IMR-90 (cell line): ENCODE results near the gene CNIH2. TPM values are rescaled to one million over a fixed set of nuclear protein-coding genes. Genes with fewer than 3 reads are reported as not detected.

ENCODE experiments used
- ATAC-seq: fragments of 200-7000 bp; cut with Tn5 transposase; 2 replicates; pipeline ENCODE4 v1.9.1; 2020; ENCODE audit warnings: low read depth, mild to moderate bottlenecking, moderate library complexity
- BruUV-seq: library from RNA; stranded (reverse); fragments of 400-500 nt; replicated peaks from 2 replicates; lab custom pipeline; 2021; lab: Mats Ljungman, UMichigan
- CTCF ChIA-PET: fragments of 300-600 bp; formaldehyde crosslinking; extraction: SDS; loops from one replicate; lab custom pipeline; 2021; ENCODE audit warnings: antibody characterized with exemption; lab: Yijun Ruan, JAX
- POLR2A ChIA-PET: fragments of 300-600 bp; sonication (Branson Sonifier 250); formaldehyde crosslinking; loops from one replicate; lab custom pipeline; 2022; ENCODE audit warnings: antibody characterized with exemption; ENCODE audit not compliant: unreplicated experiment; lab: Charles Lee
- DNase-seq: peaks from one replicate; pipeline ENCODE4 v3.0.0; 2013
- H2AFZ ChIP-seq: replicated peaks from 2 replicates; pipeline ENCODE3; 2013; ENCODE audit warnings: low read length, mild to moderate bottlenecking; ENCODE audit not compliant: poor library complexity
- H2AK5ac ChIP-seq: 2 replicates; pipeline ENCODE4 v1.6.1; 2013; ENCODE audit warnings: low read depth, low read length, inconsistent platforms
- H2AK9ac ChIP-seq: replicated peaks from 2 replicates; pipeline ENCODE3; 2013; ENCODE audit warnings: mild to moderate bottlenecking, low read depth, low read length, moderate library complexity; ENCODE audit not compliant: poor library complexity
- H2BK120ac ChIP-seq: 2 replicates; pipeline ENCODE4 v1.6.1; 2013; ENCODE audit warnings: low read depth, low read length, inconsistent platforms
- H2BK15ac ChIP-seq: 3 replicates; pipeline ENCODE4 v1.6.1; 2013; ENCODE audit warnings: low read depth, low read length, inconsistent platforms
- H2BK20ac ChIP-seq: 2 replicates; pipeline ENCODE4 v1.6.1; 2013; ENCODE audit warnings: low read depth, mild to moderate bottlenecking, inconsistent platforms, low read length, moderate library complexity
- H2BK5ac ChIP-seq: 2 replicates; pipeline ENCODE4 v1.6.1; 2013; ENCODE audit warnings: mild to moderate bottlenecking, low read depth, low read length, inconsistent platforms; ENCODE audit not compliant: poor library complexity, severe bottlenecking
- H3K14ac ChIP-seq: replicated peaks from 2 replicates; pipeline ENCODE4 v1.6.1; 2013; ENCODE audit warnings: low read depth, low read length, inconsistent platforms
- H3K18ac ChIP-seq: 2 replicates; pipeline ENCODE4 v1.6.1; 2013; ENCODE audit warnings: low read depth, low read length, control low read depth
- H3K23ac ChIP-seq: 2 replicates; pipeline ENCODE4 v1.6.1; 2013; ENCODE audit warnings: low read depth, low read length, inconsistent platforms
- H3K27ac ChIP-seq: 2 replicates; pipeline ENCODE4 v1.5.1; 2013; ENCODE audit warnings: mild to moderate bottlenecking, control low read depth, low read length; ENCODE audit not compliant: insufficient read depth
- H3K27me3 ChIP-seq: 2 replicates; pipeline ENCODE4 v1.6.1; 2013; ENCODE audit warnings: low read length; ENCODE audit not compliant: control insufficient read depth, insufficient read depth
- H3K36me3 ChIP-seq: 2 replicates; pipeline ENCODE4 v1.6.1; 2013; ENCODE audit warnings: low read length, mixed read lengths; ENCODE audit not compliant: control insufficient read depth, insufficient read depth
- H3K4ac ChIP-seq: 2 replicates; pipeline ENCODE4 v1.6.1; 2013; ENCODE audit warnings: low read depth, low read length, inconsistent platforms
- H3K4me1 ChIP-seq: 2 replicates; pipeline ENCODE4 v1.6.1; 2013; ENCODE audit warnings: low read length, mixed read lengths; ENCODE audit not compliant: control insufficient read depth, insufficient read depth
- H3K4me2 ChIP-seq: 2 replicates; pipeline ENCODE4 v1.6.1; 2013; ENCODE audit warnings: low read depth, mild to moderate bottlenecking, control low read depth, low read length, moderate library complexity
- H3K4me3 ChIP-seq: 2 replicates; pipeline ENCODE4 v1.5.1; 2013; ENCODE audit warnings: low read depth, mild to moderate bottlenecking, control low read depth, low read length, moderate library complexity; ENCODE audit not compliant: insufficient read depth
- H3K56ac ChIP-seq: 2 replicates; pipeline ENCODE4 v1.6.1; 2013; ENCODE audit warnings: low read length, inconsistent platforms; ENCODE audit not compliant: insufficient read depth; ENCODE audit errors: extremely low read depth
- H3K79me1 ChIP-seq, 2 experiments: 2 replicates each; pipeline ENCODE4 v1.6.1; 2013; ENCODE audit warnings: low read length in 2 of 2, inconsistent platforms in 1 of 2, low read depth in 1 of 2
- H3K9ac ChIP-seq: 2 replicates; pipeline ENCODE4 v1.6.1; 2013; ENCODE audit warnings: low read depth, low read length, control low read depth
- H3K9me1 ChIP-seq: 2 replicates; pipeline ENCODE4 v1.6.1; 2013; ENCODE audit warnings: low read length, inconsistent platforms; ENCODE audit not compliant: insufficient read depth
- H3K9me3 ChIP-seq: 2 replicates; pipeline ENCODE4 v1.6.1; 2013; ENCODE audit warnings: low read length; ENCODE audit not compliant: control insufficient read depth, insufficient read depth
- H4K20me1 ChIP-seq: 2 replicates; pipeline ENCODE4 v1.6.1; 2013; ENCODE audit warnings: low read length, inconsistent platforms; ENCODE audit not compliant: insufficient read depth
- H4K5ac ChIP-seq: 2 replicates; pipeline ENCODE4 v1.6.1; 2013; ENCODE audit warnings: mild to moderate bottlenecking, low read depth, low read length, control low read depth
- H4K8ac ChIP-seq, 2 experiments: 2 replicates each; pipeline ENCODE4 v1.6.1; 2013; ENCODE audit warnings: low read depth in 2 of 2, low read length in 2 of 2, control low read depth in 1 of 2, inconsistent platforms in 1 of 2
- H4K91ac ChIP-seq: 2 replicates; pipeline ENCODE4 v1.6.1; 2013; ENCODE audit warnings: low read depth, low read length, inconsistent platforms; ENCODE audit not compliant: insufficient read depth
- BHLHE40 ChIP-seq: fragments of 150-350 bp; IDR thresholded peaks from 2 replicates; pipeline ENCODE4 v1.6.1; 2016; ENCODE audit warnings: mild to moderate bottlenecking, low read depth, low read length
- FOS ChIP-seq: fragments of 150-350 bp; IDR thresholded peaks from 2 replicates; pipeline ENCODE4 v1.6.1; 2016; ENCODE audit warnings: low read depth, low read length
- MAFK ChIP-seq: IDR thresholded peaks from 2 replicates; pipeline ENCODE4 v1.6.1; 2012; ENCODE audit warnings: low read depth, low read length, improper control_type of control experiment
- MAZ ChIP-seq: IDR thresholded peaks from 2 replicates; pipeline ENCODE4 v1.6.1; 2012; ENCODE audit warnings: low read depth, mild to moderate bottlenecking, low read length, improper control_type of control experiment, moderate library complexity, borderline replicate concordance
- POLR2A ChIP-seq: IDR thresholded peaks from 2 replicates; pipeline ENCODE4 v1.6.1; 2012; ENCODE audit warnings: mild to moderate bottlenecking, low read depth, low read length
- RAD21 ChIP-seq: IDR thresholded peaks from 2 replicates; pipeline ENCODE4 v1.6.1; 2012; ENCODE audit warnings: low read length, improper control_type of control experiment
- SMC3 ChIP-seq: fragments of 150-350 bp; IDR thresholded peaks from 2 replicates; pipeline ENCODE4 v1.6.1; 2016; ENCODE audit warnings: low read depth, mild to moderate bottlenecking, antibody characterized with exemption, low read length, moderate library complexity
- WGBS, 2 experiments: methylation state at CpG; one replicate each; pipeline versions ENCODE4 v1.1.5 to v1.1.7; 2013; ENCODE audit warnings: missing lambda C conversion rate in 2 of 2; ENCODE audit not compliant: insufficient read length in 1 of 2; ENCODE audit errors: extremely low coverage in 2 of 2; 5-methylcytosine and 5-hydroxymethylcytosine counted together
- dilution Hi-C: fragments of 300-500 bp; cut with HindIII; formaldehyde crosslinking; loops from one replicate; pipeline ENCODE4 v1.14.3; 2018; ENCODE audit warnings: low sequenced_read_pairs; ENCODE audit not compliant: unreplicated experiment
- in situ Hi-C: fragments of 300-500 bp; cut with MboI; formaldehyde crosslinking; loops from 3 replicates; pipeline ENCODE4 v1.14.3; 2019; ENCODE audit warnings: low sequenced_read_pairs, inconsistent platforms, mixed read lengths
- intact Hi-C: fragments of 100-400 bp; cut with micrococcal nuclease; formaldehyde crosslinking; loops from 2 replicates; pipeline ENCODE4 v1.10.0; 2022
- polyA plus RNA-seq, 3 experiments: library from polyadenylated mRNA; depleted of rRNA; stranded (reverse); fragments of >200 nt; gene quantifications; 2 replicates each; pipeline ENCODE4 v1.2.3, GENCODE V29; 2012; ENCODE audit warnings: low replicate concordance in 1 of 3
- total RNA-seq: library from RNA; depleted of rRNA; stranded (reverse); fragments of >200 nt; gene quantifications from 2 replicates; pipeline ENCODE4 v1.2.3, GENCODE V29; 2012
- TF ChIP-seq, protein P1 (sequence below): fragments of 150-350 bp; IDR thresholded peaks from 2 replicates; pipeline ENCODE4 v1.6.1; 2016; ENCODE audit warnings: low read depth, mild to moderate bottlenecking, low read length, moderate library complexity, borderline replicate concordance
- TF ChIP-seq, protein P2 (sequence below): fragments of 150-350 bp; IDR thresholded peaks from 2 replicates; pipeline ENCODE4 v1.6.1; 2017; ENCODE audit warnings: mild to moderate bottlenecking, antibody characterized with exemption, low read length, low read depth

Gene CNIH2
- total and polyA plus RNA-seq, 2 of the 4 experiments (the other 2 are of a cell fraction): 0.54 to 3.4 TPM

DNA sequence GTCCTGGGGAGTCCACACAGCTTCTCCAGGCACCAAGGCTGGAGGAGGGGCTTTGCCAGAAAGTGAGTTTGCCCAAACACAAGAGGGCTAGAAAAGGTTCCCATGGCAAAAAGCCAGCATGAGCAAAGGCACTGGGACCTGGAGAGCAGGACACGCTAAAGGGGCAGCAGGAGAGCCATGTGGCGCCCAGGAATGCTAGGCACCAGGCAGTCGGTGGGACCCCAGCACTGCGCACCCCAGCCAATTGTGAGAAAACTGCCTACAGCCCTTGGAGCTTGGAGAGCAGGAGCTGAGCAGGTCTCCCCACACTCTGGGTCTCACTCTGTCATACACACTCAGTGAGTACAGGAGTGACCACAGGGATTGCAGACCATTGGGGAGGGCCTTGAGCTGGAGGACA is 14.7 kb upstream of the CNIH2 start:
- Histone ChIP-seq H3K79me1 (peaks cover 21 to 47% of the 10 kb centered on the region in 2 experiments), H2BK120ac (no peak overlapping the region), H3K4me3 (no peak overlapping the region), H3K18ac (no peak overlapping the region), H4K20me1 (peaks cover 24% of the 10 kb centered on the region), H3K4me2 (no peak overlapping the region), H2BK20ac (no peak overlapping the region), H3K27me3 (no peaks in the 10 kb centered on the region), H3K9me3 (no peaks in the 10 kb centered on the region), H4K8ac (no peak overlapping the region), H2BK5ac (no peak overlapping the region), H2AK9ac (no peak overlapping the region), H3K9me1 (no peaks in the 10 kb centered on the region; the same call in 1 of the 2 replicates), H3K27ac (no peak overlapping the region), H3K9ac (no peak overlapping the region), H2AFZ (no peak overlapping the region), H3K4me1 (peaks cover 8% of the 10 kb centered on the region; the same call in 1 of the 2 replicates), H3K14ac (no peak overlapping the region), H2AK5ac (no peak overlapping the region), H4K5ac (no peak overlapping the region), H4K91ac (no peak overlapping the region), H3K36me3 (peaks cover 50% of the 10 kb centered on the region), H3K23ac (no peak overlapping the region), H2BK15ac (no peak overlapping the region), H3K4ac (no peak overlapping the region), H3K56ac (no peak overlapping the region)
- BruUV-seq: no TSS peak
- dilution Hi-C loops (no loop called here), intact Hi-C loops (no loop called here), in situ Hi-C loops (no loop called here)
- TF ChIP-seq POLR2A: no peak
- no peak for TF ChIP-seq MAZ
- no peak for TF ChIP-seq SMC3
- TF ChIP-seq, protein P1, sequence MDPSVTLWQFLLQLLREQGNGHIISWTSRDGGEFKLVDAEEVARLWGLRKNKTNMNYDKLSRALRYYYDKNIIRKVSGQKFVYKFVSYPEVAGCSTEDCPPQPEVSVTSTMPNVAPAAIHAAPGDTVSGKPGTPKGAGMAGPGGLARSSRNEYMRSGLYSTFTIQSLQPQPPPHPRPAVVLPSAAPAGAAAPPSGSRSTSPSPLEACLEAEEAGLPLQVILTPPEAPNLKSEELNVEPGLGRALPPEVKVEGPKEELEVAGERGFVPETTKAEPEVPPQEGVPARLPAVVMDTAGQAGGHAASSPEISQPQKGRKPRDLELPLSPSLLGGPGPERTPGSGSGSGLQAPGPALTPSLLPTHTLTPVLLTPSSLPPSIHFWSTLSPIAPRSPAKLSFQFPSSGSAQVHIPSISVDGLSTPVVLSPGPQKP: no peak
- TF ChIP-seq FOS: no peak
- TF ChIP-seq BHLHE40: no peak
- TF ChIP-seq, protein P2, sequence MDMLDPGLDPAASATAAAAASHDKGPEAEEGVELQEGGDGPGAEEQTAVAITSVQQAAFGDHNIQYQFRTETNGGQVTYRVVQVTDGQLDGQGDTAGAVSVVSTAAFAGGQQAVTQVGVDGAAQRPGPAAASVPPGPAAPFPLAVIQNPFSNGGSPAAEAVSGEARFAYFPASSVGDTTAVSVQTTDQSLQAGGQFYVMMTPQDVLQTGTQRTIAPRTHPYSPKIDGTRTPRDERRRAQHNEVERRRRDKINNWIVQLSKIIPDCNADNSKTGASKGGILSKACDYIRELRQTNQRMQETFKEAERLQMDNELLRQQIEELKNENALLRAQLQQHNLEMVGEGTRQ: no peak
- no peak for TF ChIP-seq MAFK
- TF ChIP-seq RAD21: no peak
- 100% methylated on average over 2 of the region's 4 CpGs; no CpG with 5 or more reads in 1 of the 2 experiments for WGBS, 2 experiments
- ChIA-PET CTCF (no interaction called here), POLR2A (no interaction called here)
- DNase-seq (no peak), ATAC-seq (no peak)
